ENCODE results near the gene CTCF. TPM values are rescaled to one million over a fixed set of nuclear protein-coding genes. Genes with fewer than 3 reads are reported as not detected.
"Not testable (repeated sequence)": the region's sequence is repeated elsewhere in the genome, so short reads cannot be mapped to it uniquely, and the experiment has no call there.

The CTCF gene
- total and polyA plus RNA-seq, 4 experiments from 2014 or later = 26.5 to 85.7 (median 71.2) TPM

- H3K27ac Mint-ChIP-seq; intact Hi-C loops (cut with micrococcal nuclease); H3K9me3 Mint-ChIP-seq; H3K36me3 ChIP-seq (ENCODE audit: insufficient read depth, low read length); H3K36me3 Mint-ChIP-seq; H3K27me3 ChIP-seq (ENCODE audit: insufficient read depth, low read length); H3K4me3 ChIP-seq (ENCODE audit: low read length in 2 of 2); H3K27ac ChIP-seq (ENCODE audit: low read depth, low read length); DNase-seq; POLR2A ChIA-PET (ENCODE audit: partially characterized antibody); H3K9me3 ChIP-seq (ENCODE audit: control insufficient read depth in 1 of 2, low read length in 2 of 2): not testable (repeated sequence)
- peaks cover 4 to 14% of the 10 kb centered on the region in 2 donors for H3K27me3 Mint-ChIP-seq
- CTCF ChIA-PET (ENCODE audit: partially characterized antibody) = interaction anchor here (0.7 to 11.4 kb wide), 4 partner anchors 13 to 49 kb away, joined by 3 to 125 read pairs (median 15); no protein-coding TSS in a partner anchor
- peak overlapping the region in 1 of 8 donors; percentile 45 for H3K4me3 Mint-ChIP-seq
- peaks cover 33% of the 10 kb centered on the region for H3K4me1 ChIP-seq (ENCODE audit: insufficient read depth, low read length)
- peaks cover 11 to 59% (median 37%) of the 10 kb centered on the region in 4 donors for H3K4me1 Mint-ChIP-seq
Observed at GRCh38 chr16:67533987-67534386, 28.3 kb upstream of the CTCF start.

GRCh38 chr16:67534431-67534830 is 27.9 kb upstream of the CTCF start:
- Histone ChIP-seq H3K36me3 (ENCODE audit: insufficient read depth, low read length) (no peaks in the 10 kb centered on the region), H3K4me3 (ENCODE audit: low read length in 2 of 2) (no peak overlapping the region), H3K27me3 (ENCODE audit: insufficient read depth, low read length) (peaks cover 7% of the 10 kb centered on the region), H3K4me1 (ENCODE audit: insufficient read depth, low read length) (peaks cover 34% of the 10 kb centered on the region), H3K9me3 (ENCODE audit: control insufficient read depth in 1 of 2, low read length in 2 of 2) (no peaks in the 10 kb centered on the region), H3K27ac (ENCODE audit: low read depth, low read length) (no peak overlapping the region)
- intact Hi-C loops (cut with micrococcal nuclease) = no loop called here
- CTCF ChIA-PET (ENCODE audit: partially characterized antibody) = interaction anchor here (0.7 to 11.4 kb wide), 5 partner anchors 13 to 138 kb away, joined by 3 to 125 read pairs (median 4); no protein-coding TSS in a partner anchor
- H3K4me1 Mint-ChIP-seq = peaks cover 15 to 61% (median 39%) of the 10 kb centered on the region in 4 donors
- no peak for DNase-seq
- peaks cover 0 to 3% of the 10 kb centered on the region in 2 donors for H3K36me3 Mint-ChIP-seq
- peak overlapping the region in 1 of 8 donors; percentile 45 for H3K4me3 Mint-ChIP-seq
- H3K9me3 Mint-ChIP-seq = no peaks in the 10 kb centered on the region
- POLR2A ChIA-PET (ENCODE audit: partially characterized antibody) = interaction anchor here (0.6 to 1.2 kb wide), 3 partner anchors 11 to 124 kb away, joined by 3 to 4 read pairs (median 3); partner anchors contain the start of gene ATP6V0D1
- peak overlapping the region in 1 of 7 donors; percentile 42 for H3K27ac Mint-ChIP-seq
- peaks cover 4 to 14% of the 10 kb centered on the region in 2 donors for H3K27me3 Mint-ChIP-seq

GRCh38 chr16:67535201-67535600 is 27.1 kb upstream of the CTCF start:
- ChIA-PET POLR2A (ENCODE audit: partially characterized antibody) (interaction anchor here (0.6 to 1.5 kb wide), 7 partner anchors 10 to 123 kb away, joined by 3 to 5 read pairs (median 3); partner anchors contain the start of genes ATP6V0D1 and CARMIL2), CTCF (ENCODE audit: partially characterized antibody) (interaction anchor here (0.9 to 11.4 kb wide), 5 partner anchors 12 to 137 kb away, joined by 3 to 125 read pairs (median 6); partner anchors contain the start of gene CARMIL2)
- H3K4me3 ChIP-seq (ENCODE audit: low read length in 2 of 2) = no peak overlapping the region
- H3K27me3 ChIP-seq (ENCODE audit: insufficient read depth, low read length) = peaks cover 7% of the 10 kb centered on the region
- no peaks in the 10 kb centered on the region for H3K9me3 ChIP-seq (ENCODE audit: control insufficient read depth in 1 of 2, low read length in 2 of 2)
- no peaks in the 10 kb centered on the region for H3K36me3 ChIP-seq (ENCODE audit: insufficient read depth, low read length)
- no peak for DNase-seq
- Mint-ChIP-seq H3K36me3 (peaks cover under 1 to 6% of the 10 kb centered on the region in 2 donors), H3K9me3 (no peaks in the 10 kb centered on the region), H3K27ac (peak overlapping the region; percentile 1 to 92 (median 29)), H3K4me3 (peak overlapping the region in 5 of 8 donors; percentile 19 to 81 (median 42)), H3K4me1 (peaks cover 14 to 59% (median 34%) of the 10 kb centered on the region in 4 donors), H3K27me3 (peaks cover 0 to 11% of the 10 kb centered on the region in 2 donors)
- peaks cover 30% of the 10 kb centered on the region for H3K4me1 ChIP-seq (ENCODE audit: insufficient read depth, low read length)
- no peak overlapping the region for H3K27ac ChIP-seq (ENCODE audit: low read depth, low read length)
- intact Hi-C loops (cut with micrococcal nuclease) = no loop called here

- Histone ChIP-seq H3K27me3 (ENCODE audit: insufficient read depth, low read length) (no peaks in the 10 kb centered on the region), H3K36me3 (ENCODE audit: insufficient read depth, low read length) (no peaks in the 10 kb centered on the region), H3K27ac (ENCODE audit: low read depth, low read length) (peak overlapping the region; percentile 84), H3K4me3 (ENCODE audit: low read length in 2 of 2) (peak overlapping the region; percentile 42 to 72), H3K9me3 (ENCODE audit: control insufficient read depth in 1 of 2, low read length in 2 of 2) (no peaks in the 10 kb centered on the region), H3K4me1 (ENCODE audit: insufficient read depth, low read length) (peaks cover 26% of the 10 kb centered on the region)
- H3K4me3 Mint-ChIP-seq = peak overlapping the region; percentile 81 to 92 (median 86)
- intact Hi-C loops (cut with micrococcal nuclease) = loop anchor here (2.0 kb wide), 1 partner anchor 16 kb away; no protein-coding TSS in a partner anchor
- peak in 3 of 5 donors; percentile 37 to 66 (median 38) for DNase-seq
- H3K9me3 Mint-ChIP-seq = no peaks in the 10 kb centered on the region
- peaks cover 18 to 60% (median 34%) of the 10 kb centered on the region in 4 donors for H3K4me1 Mint-ChIP-seq
- peaks cover 8 to 16% of the 10 kb centered on the region in 2 donors for H3K36me3 Mint-ChIP-seq
- ChIA-PET CTCF (ENCODE audit: partially characterized antibody) (interaction anchor here (0.7 to 11.4 kb wide), 14 partner anchors 8 to 279 kb away, joined by 3 to 125 read pairs (median 4); partner anchors contain the start of genes ATP6V0D1, CARMIL2 and CTCF), POLR2A (ENCODE audit: partially characterized antibody) (interaction anchor here (0.8 to 20.3 kb wide), 14 partner anchors 8 to 463 kb away, joined by 3 to 706 read pairs (median 10); partner anchors contain the start of genes ACD, ATP6V0D1, C16orf86 and CARMIL2)
- no peaks in the 10 kb centered on the region for H3K27me3 Mint-ChIP-seq
- peak overlapping the region; percentile 90 to 93 (median 92) for H3K27ac Mint-ChIP-seq
Observed at GRCh38 chr16:67537270-67537635, 25.1 kb upstream of the CTCF start.

- peaks cover 33% of the 10 kb centered on the region for H3K4me1 ChIP-seq (ENCODE audit: insufficient read depth, low read length)
- peaks cover 22 to 61% (median 41%) of the 10 kb centered on the region in 4 donors for H3K4me1 Mint-ChIP-seq
- no peaks in the 10 kb centered on the region for H3K36me3 ChIP-seq (ENCODE audit: insufficient read depth, low read length)
- peak; percentile 65 to 81 (median 69) for DNase-seq
- ChIA-PET POLR2A (ENCODE audit: partially characterized antibody) (interaction anchor here (0.8 to 20.3 kb wide), 15 partner anchors 9 to 462 kb away, joined by 3 to 706 read pairs (median 10); partner anchors contain the start of genes ACD, ATP6V0D1, C16orf86 and CARMIL2), CTCF (ENCODE audit: partially characterized antibody) (interaction anchor here (0.7 to 11.4 kb wide), 13 partner anchors 9 to 278 kb away, joined by 3 to 125 read pairs (median 4); partner anchors contain the start of genes ATP6V0D1, CARMIL2 and CTCF)
- H3K9me3 Mint-ChIP-seq = no peaks in the 10 kb centered on the region
- peak overlapping the region; percentile 42 to 72 for H3K4me3 ChIP-seq (ENCODE audit: low read length in 2 of 2)
- H3K27ac Mint-ChIP-seq = peak overlapping the region; percentile 27 to 92 (median 75)
- no peaks in the 10 kb centered on the region for H3K27me3 ChIP-seq (ENCODE audit: insufficient read depth, low read length)
- intact Hi-C loops (cut with micrococcal nuclease) = loop anchor here (2.0 kb wide), 1 partner anchor 17 kb away; no protein-coding TSS in a partner anchor
- H3K4me3 Mint-ChIP-seq = peak overlapping the region; percentile 81 to 90 (median 85)
- H3K27me3 Mint-ChIP-seq = no peaks in the 10 kb centered on the region
- H3K36me3 Mint-ChIP-seq = peaks cover 14 to 22% of the 10 kb centered on the region in 2 donors
- H3K27ac ChIP-seq (ENCODE audit: low read depth, low read length) = peak overlapping the region; percentile 84
- no peaks in the 10 kb centered on the region for H3K9me3 ChIP-seq (ENCODE audit: control insufficient read depth in 1 of 2, low read length in 2 of 2)
Observed at GRCh38 chr16:67537636-67538591, 24.4 kb upstream of the CTCF start.

GRCh38 chr16:67538666-67539101 is 23.6 kb upstream of the CTCF start:
- Histone ChIP-seq H3K4me1 (ENCODE audit: insufficient read depth, low read length) (peaks cover 38% of the 10 kb centered on the region), H3K4me3 (ENCODE audit: low read length in 2 of 2) (peak overlapping the region in 1 of 2 donors; percentile 72), H3K36me3 (ENCODE audit: insufficient read depth, low read length) (no peaks in the 10 kb centered on the region), H3K9me3 (ENCODE audit: control insufficient read depth in 1 of 2, low read length in 2 of 2) (no peaks in the 10 kb centered on the region), H3K27me3 (ENCODE audit: insufficient read depth, low read length) (no peaks in the 10 kb centered on the region), H3K27ac (ENCODE audit: low read depth, low read length) (peak overlapping the region; percentile 84)
- DNase-seq = no peak
- CTCF ChIA-PET (ENCODE audit: partially characterized antibody) = interaction anchor here (0.6 to 11.4 kb wide), 4 partner anchors 9 to 301 kb away, joined by 3 to 125 read pairs (median 13); no protein-coding TSS in a partner anchor
- H3K4me3 Mint-ChIP-seq = peak overlapping the region; percentile 67 to 84 (median 80)
- peak overlapping the region; percentile 75 to 89 (median 83) for H3K27ac Mint-ChIP-seq
- no peaks in the 10 kb centered on the region for H3K9me3 Mint-ChIP-seq
- H3K4me1 Mint-ChIP-seq = peaks cover 20 to 62% (median 38%) of the 10 kb centered on the region in 4 donors
- H3K36me3 Mint-ChIP-seq = peaks cover 14 to 26% of the 10 kb centered on the region in 2 donors
- no peaks in the 10 kb centered on the region for H3K27me3 Mint-ChIP-seq
- intact Hi-C loops (cut with micrococcal nuclease) = no loop called here
- POLR2A ChIA-PET (ENCODE audit: partially characterized antibody) = interaction anchor here (0.6 to 20.3 kb wide), 8 partner anchors 8 to 129 kb away, joined by 3 to 706 read pairs (median 20); partner anchors contain the start of genes ATP6V0D1, C16orf86, CARMIL2 and CTCF
